Urothelium cell line (cell line): ENCODE data around the gene C4orf51.

Source experiments
- DNase-seq: peaks from one replicate; pipeline ENCODE4 v3.0.0; 2011; ENCODE audit warnings: low spot score, mixed read lengths
- FAIRE-seq: peaks from 2 replicates; lab custom pipeline; 2011; peaks lifted over from hg19 to GRCh38; lab: Jason Lieb, UNC

The C4orf51 gene

GRCh38 chr4:145709336-145709735 lies 29.4 kb downstream of the C4orf51 start:
- DNase-seq = no peak
- no peak for FAIRE-seq

DNA sequence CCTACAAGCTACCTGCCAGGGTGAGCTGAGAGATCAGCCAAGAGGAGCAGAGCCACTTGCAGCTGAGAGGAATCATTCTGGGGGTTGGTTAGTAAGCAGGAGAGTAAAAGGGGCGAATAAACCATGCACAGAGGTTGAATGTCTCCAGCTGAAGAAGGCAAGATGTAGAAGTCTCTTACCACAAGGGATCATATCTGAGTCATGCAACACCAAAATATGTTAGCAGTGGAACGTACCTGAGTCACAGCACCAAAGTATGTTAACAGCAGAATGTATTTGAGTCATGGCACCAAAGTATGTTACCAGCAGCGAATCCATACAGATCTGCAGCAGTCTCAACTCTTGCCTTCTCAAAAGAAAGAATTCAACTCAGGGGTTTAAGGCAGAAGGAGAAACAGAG lies 29.9 kb downstream of the C4orf51 start:
- DNase-seq (peak; percentile 24), FAIRE-seq (peak; percentile 35)

DNA sequence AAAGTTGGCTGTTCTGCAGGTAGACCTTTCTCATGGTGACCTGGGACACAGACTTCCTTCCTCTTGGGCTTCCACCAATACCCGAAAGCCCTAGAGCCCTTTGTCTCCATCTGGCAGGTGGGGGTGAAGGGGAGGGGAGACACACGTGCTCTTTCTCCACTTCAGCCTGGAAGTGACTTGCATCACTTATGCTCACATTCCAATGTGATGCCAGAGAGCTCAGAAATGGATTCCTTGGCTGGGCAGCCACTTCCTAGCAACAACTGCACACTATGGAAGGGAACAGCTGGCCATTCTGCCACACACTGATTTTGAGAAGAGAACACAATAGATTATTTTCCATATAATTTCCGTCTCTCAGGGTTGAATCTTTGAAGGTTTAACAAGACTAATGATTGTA lies 36.3 kb downstream of the C4orf51 start:
- FAIRE-seq (no peak), DNase-seq (no peak)

DNA sequence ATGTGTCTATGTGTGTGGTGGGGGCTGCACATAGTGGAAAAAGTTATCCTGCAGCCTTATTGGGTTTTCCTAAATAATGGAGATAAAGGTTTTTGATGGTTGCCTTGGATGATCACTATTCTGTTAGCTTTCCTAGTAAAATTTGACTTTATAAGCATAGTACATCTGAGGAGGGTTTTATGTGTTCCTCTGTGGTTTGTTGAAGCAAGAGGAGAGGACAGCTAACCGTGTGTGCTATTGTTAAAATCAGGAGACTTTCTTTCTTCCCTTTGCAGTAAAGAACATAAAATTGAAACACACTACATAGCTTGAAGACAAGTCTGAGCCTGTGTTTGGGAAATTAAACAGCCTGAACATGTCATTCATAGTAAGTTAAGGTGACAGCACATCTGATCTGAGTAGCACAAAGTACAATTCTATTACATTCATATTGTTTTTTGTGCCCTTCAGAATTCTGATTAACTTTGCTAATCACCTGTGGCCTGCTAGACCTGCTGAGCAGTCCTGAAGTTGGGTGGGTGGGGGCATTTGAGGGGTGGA lies 36.8 kb downstream of the C4orf51 start:
- FAIRE-seq (no peak), DNase-seq (no peak)

DNA sequence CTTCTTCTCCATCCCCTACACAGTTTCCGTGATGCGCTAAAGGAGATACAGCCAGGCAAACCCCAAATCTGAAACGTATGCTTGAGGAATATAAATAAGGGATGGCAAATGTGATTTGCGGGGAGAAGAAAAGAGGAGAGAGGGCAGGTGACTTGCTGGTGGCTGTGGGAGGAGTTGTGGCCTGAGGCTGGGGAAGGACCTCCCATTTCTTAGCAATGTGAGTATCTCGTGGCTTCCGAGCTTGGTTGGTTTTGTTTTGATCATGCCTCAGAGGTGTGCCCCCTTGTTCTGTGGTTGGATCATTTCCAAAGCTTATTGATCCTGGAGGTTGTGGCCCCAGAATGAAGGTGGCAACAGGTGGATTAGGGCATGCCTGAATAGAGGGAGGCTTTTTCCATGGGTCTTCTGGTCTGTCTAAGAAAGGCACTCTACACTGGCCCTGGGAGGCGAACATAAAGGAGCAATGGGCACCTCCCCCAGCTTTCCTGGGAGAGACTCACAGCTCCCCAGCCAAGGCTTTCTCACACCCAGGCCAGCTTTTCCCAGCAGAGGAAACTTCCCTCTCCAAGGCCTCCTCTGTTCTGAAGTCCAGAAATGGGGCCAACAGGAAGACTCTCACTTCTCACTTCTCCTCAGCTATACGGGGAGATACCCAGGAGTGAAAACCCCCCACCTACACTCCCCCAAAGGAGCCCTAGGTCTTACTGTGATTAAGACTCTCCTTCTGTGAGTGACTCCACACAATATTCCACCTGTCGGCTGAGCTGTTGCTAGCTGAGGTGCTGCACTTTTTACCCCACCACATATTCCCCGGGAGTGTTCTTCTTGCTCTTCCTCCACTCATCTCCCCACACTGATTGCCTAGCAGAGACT lies 40.0 kb downstream of the C4orf51 start:
- FAIRE-seq = no peak
- DNase-seq = no peak

DNA sequence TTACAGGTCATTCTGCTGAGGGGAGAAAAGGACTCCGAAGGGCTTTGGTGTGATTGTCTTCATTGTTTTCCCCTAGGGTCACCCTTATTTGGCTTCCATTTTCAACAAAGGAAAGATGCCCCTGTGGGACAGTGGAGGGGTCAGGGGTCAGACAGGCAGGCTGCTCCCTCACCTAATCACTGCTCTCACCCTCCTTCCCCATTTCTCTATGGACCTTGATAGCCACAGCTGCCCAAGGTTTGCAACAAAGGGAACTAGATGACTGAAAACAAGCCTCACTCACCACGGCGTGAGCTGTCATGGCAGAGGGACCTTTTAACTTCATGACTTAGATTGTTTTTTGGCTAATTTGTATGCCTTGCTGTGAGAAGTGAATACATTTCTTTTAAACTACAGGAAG lies 40.7 kb downstream of the C4orf51 start:
- FAIRE-seq (no peak), DNase-seq (no peak)

DNA sequence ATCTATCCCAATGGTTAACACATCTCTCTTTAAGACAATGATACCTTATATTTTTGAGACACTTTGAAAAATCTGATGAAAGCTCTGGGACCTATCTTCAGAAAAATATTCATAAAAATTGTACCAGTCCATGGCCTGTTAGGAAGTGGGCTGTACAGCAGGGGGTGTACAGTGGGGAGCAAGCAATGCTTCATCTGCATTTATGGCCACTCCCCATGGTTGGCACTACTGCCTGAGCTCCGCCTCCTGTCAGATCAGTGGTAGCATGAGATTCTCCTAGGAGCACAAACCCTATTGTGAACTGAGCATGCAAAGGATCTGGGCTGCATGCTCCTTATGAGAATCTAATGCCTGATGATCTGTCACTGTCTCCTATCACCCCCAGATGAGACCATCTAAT lies 42.6 kb downstream of the C4orf51 start:
- DNase-seq (no peak), FAIRE-seq (no peak)

DNA sequence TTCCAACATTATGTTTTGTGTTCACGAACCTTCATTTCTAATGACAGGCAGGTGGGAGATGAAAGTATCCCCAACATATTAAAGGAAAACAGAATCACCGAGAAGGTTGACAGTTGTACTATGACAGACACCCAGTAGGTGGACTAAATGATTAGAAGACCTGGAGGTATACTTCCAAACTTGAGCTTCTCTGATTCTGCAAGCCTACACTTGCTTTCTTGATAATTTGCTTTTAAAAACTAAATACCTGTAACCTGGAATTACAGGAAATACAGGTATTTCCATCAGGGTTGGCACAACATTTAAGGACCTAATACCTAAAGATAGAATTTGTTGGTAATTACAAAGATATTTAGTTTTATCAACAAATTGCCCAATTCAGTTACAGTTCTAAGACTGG lies 43.4 kb downstream of the C4orf51 start:
- DNase-seq (no peak), FAIRE-seq (no peak)

DNA sequence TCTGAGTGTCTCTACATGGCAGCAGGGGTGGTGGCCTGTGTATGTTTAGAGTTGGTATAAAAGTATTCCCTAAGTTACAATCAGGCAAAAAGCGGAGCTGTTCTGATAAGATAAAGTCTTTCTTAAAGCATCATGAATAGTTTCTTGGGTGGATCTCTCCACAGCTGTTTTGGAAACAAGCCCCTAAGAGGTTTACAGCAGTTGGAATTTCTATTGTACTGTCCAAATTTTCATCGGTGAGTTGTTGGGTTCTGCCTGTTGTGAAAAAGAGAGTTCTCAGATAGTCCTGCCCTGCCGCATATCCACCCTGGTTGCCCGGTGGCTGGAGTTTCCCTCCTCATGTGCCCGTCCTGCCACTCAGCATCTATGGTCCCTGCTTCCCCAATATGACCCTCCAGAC lies 50.1 kb downstream of the C4orf51 start:
- DNase-seq (no peak), FAIRE-seq (no peak)

DNA sequence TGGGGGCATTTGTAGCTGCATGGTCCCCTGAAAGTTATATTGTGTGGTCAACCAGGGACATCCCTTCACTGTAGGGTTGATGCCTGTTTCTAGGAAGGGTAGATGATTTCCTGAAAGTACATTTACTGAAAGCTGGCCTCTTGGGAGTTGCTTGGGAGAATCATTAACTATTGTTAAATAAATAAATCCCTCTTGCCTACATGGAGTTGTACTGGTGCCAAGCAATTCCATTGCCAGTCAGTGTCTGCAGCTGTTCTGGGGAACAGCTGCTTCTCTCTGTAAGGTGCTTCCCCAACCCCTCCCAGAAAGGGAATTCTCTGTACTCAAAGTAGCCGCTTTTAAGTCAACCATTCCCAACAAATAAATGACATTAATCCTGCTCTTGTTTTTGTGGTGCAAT lies 51.1 kb downstream of the C4orf51 start:
- FAIRE-seq (no peak), DNase-seq (no peak)

DNA sequence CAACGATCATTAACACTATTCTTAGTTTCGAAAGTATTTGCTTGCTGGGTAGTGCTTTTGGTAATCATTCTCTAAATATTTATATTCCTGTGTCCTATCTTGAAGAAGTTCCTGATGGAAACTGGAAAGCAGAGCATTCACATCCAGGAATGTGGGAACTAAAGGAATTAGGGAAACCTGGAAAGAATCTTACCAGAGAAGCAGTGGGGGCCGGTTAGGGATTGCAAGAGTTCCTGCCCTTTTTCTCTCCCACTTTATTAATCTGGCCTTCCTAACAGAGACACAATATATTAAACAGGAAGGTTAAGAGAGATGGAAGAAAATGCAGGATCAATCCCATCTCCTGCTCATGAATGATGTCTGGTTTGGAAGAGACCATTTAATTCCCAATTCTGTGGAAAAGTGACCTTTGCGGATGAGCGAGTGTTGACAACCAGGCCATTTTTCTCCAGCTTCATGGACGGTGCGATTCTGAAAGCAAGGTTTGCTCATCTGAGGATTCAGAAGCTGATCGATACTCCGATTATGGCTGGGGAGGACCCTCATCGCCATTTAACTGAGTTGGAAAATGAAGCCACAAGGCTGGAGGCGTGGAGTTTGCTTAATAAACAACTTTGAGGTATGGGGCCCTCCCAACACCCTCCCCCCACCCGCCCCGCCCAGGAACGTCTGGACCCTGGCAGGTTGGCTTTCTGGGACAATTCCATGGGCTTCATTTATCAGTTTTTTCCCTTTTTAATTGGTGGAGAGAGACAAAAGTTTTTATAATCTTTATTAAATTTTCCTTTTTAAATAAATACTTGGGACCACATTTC lies 52.3 kb downstream of the C4orf51 start:
- DNase-seq = no peak

GRCh38 chr4:145732895-145733880 lies 53.2 kb downstream of the C4orf51 start:
- peak; percentile 17 for FAIRE-seq

More for the DNA sequence above, 52.3 kb downstream of the C4orf51 start:
- no peak for FAIRE-seq

GRCh38 chr4:145734031-145734430 lies 54.1 kb downstream of the C4orf51 start:
- FAIRE-seq = no peak

More at GRCh38 chr4:145732895-145733880, 53.2 kb downstream of the C4orf51 start:
- DNase-seq = peak; percentile 94

DNA sequence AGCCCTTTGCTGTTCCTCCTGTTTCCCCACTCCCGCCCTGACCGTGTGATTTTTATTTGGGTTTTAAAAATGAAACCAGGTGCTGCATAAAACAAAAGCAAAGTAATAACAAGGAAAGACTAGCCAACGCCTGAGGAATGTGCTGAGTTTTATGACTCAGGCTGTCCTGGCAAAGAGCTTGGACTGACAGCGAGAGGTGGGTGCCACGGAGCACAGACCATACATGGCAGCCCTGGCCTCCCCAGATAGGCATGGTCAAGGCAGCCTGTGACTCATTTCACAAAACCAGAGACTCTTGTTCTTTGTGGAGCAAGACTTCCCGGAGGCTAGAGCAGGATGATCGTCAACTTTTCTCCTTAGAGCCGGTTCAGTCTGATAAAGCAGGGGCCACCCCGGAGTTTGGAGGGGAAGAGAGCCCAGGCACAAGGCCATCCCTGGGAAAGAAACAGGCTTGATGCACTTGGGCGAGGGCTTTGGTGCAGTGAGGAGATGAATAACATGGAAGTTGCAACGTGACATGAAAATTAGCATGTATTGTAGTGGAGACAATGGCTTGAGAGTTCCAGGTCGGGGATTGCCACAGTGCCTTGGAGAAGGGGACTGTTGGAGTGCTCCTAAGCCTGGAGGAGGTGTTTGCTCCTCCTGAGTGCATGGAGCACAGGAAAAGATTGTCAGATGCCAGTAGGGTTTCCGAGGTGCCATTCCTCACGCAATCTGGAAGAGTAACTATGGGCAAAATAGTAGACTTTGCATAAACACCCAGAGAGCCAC lies 54.8 kb downstream of the C4orf51 start:
- DNase-seq (peak; percentile 81), FAIRE-seq (peak; percentile 79)

More at GRCh38 chr4:145734031-145734430, 54.1 kb downstream of the C4orf51 start:
- no peak for DNase-seq

DNA sequence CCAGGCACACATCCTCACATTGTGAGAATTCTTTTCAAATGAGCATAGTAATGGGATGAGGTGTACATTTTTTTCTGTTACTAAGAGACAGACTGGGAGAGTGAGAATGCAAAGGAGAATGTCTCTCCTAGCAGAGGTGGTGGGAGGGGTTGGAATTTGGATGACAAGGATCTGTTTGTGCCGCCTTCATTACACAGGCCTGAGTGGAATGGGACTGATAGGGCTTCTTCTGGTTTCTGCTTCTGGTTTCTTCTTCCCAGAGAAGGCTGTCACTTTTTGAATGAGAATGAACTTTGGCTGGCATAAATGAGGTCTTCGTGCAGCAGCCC lies 55.4 kb downstream of the C4orf51 start:
- no peak for FAIRE-seq
- peak; percentile 79 for DNase-seq

DNA sequence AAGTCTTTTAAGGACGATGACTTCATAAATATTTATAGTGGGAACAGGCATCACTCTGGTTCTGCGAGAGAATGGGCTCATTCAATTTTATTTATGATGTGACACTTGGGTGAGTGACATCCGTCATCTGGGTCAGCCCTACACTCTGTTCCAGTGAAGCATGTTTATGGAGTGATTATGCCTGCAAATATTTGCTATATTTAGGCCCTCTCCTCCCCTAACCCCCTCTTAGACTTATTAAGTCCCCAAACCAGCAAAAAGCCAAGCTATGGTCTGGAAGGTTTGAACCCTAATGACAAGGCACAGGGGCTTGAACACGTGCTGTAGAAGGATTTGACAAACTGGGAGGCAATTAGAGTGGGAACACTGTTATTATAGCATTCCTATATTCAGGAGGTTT lies 55.9 kb downstream of the C4orf51 start:
- FAIRE-seq = no peak

GRCh38 chr4:145736241-145736831 lies 56.4 kb downstream of the C4orf51 start:
- DNase-seq (no peak), FAIRE-seq (no peak)

More for the DNA sequence above, 55.9 kb downstream of the C4orf51 start:
- no peak for DNase-seq

- DNase-seq = no peak
- FAIRE-seq = no peak
Measured at GRCh38 chr4:145739845-145740244, 59.9 kb downstream of the C4orf51 start.

GRCh38 chr4:145740806-145741205 lies 60.9 kb downstream of the C4orf51 start:
- FAIRE-seq (no peak), DNase-seq (no peak)
